Neutrophil (primary cell): Measurements from ENCODE around the gene PID1.

Source experiments
- H3K27ac ChIP-seq: fragments of 200-600 bp; sonication (generic); 2 replicates; pipeline ENCODE4 v1.5.1; 2016; ENCODE audit warnings: mild to moderate bottlenecking, moderate library complexity
- H3K27me3 ChIP-seq: fragments of 200-600 bp; sonication (generic); 2 replicates; pipeline ENCODE4 v1.6.0; 2016; ENCODE audit warnings: mild to moderate bottlenecking
- H3K36me3 ChIP-seq: fragments of 200-600 bp; sonication (generic); 2 replicates; pipeline ENCODE4 v1.5.1; 2017
- H3K4me1 ChIP-seq, 2 experiments: fragments of 200-600 bp in 1 of 2; sonication (generic) in 1 of 2; 1 replicate in 1 of 2; 2 replicates in 1 of 2; pipeline versions ENCODE4 v1.5.1 to v1.6.1; 2013 to 2016; ENCODE audit warnings: low read depth in 1 of 2, low read length in 1 of 2, mild to moderate bottlenecking in 1 of 2, moderate library complexity in 1 of 2; ENCODE audit not compliant: control insufficient read depth in 1 of 2, insufficient read depth in 1 of 2
- H3K4me3 ChIP-seq, 2 experiments: fragments of 200-600 bp in 1 of 2; sonication (generic) in 1 of 2; 1 replicate in 1 of 2; 2 replicates in 1 of 2; pipeline ENCODE4 v1.5.1; 2013 to 2016; ENCODE audit warnings: low read depth in 1 of 2, low read length in 1 of 2, mild to moderate bottlenecking in 1 of 2, moderate library complexity in 1 of 2
- H3K9me3 ChIP-seq: fragments of 200-600 bp; sonication (generic); 2 replicates; pipeline ENCODE4 v1.5.1; 2016
- TF ChIP-seq, protein P1 (sequence below): fragments of 200-600 bp; sonication (generic); IDR thresholded peaks from 2 replicates; pipeline ENCODE4 v1.5.1; 2016; ENCODE audit warnings: antibody characterized with exemption

The PID1 gene

GRCh38 chr2:228987441-228988155, 283.5 kb downstream of the PID1 start:
- H3K36me3 ChIP-seq: no peaks in the 10 kb centered on the region
- H3K4me3 ChIP-seq: no peak overlapping the region
- peaks cover 11% of the 10 kb centered on the region for H3K9me3 ChIP-seq
- no peaks in the 10 kb centered on the region for H3K27me3 ChIP-seq
- no peaks in the 10 kb centered on the region for H3K4me1 ChIP-seq
- H3K27ac ChIP-seq: no peak overlapping the region
- TF ChIP-seq, protein P1, sequence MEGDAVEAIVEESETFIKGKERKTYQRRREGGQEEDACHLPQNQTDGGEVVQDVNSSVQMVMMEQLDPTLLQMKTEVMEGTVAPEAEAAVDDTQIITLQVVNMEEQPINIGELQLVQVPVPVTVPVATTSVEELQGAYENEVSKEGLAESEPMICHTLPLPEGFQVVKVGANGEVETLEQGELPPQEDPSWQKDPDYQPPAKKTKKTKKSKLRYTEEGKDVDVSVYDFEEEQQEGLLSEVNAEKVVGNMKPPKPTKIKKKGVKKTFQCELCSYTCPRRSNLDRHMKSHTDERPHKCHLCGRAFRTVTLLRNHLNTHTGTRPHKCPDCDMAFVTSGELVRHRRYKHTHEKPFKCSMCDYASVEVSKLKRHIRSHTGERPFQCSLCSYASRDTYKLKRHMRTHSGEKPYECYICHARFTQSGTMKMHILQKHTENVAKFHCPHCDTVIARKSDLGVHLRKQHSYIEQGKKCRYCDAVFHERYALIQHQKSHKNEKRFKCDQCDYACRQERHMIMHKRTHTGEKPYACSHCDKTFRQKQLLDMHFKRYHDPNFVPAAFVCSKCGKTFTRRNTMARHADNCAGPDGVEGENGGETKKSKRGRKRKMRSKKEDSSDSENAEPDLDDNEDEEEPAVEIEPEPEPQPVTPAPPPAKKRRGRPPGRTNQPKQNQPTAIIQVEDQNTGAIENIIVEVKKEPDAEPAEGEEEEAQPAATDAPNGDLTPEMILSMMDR: no peak

- Histone ChIP-seq H3K4me1 (no peaks in the 10 kb centered on the region), H3K27ac (no peak overlapping the region), H3K4me3 (no peak overlapping the region), H3K36me3 (no peaks in the 10 kb centered on the region), H3K27me3 (no peaks in the 10 kb centered on the region), H3K9me3 (peaks cover 6% of the 10 kb centered on the region)
- TF ChIP-seq, protein P1: no peak
Measured at GRCh38 chr2:228986961-228987360, 284.1 kb downstream of the PID1 start.

GRCh38 chr2:228983700-228984099, 287.4 kb downstream of the PID1 start:
- Histone ChIP-seq H3K4me1 (no peaks in the 10 kb centered on the region), H3K27ac (no peak overlapping the region), H3K27me3 (no peaks in the 10 kb centered on the region), H3K4me3 (no peak overlapping the region), H3K36me3 (no peaks in the 10 kb centered on the region), H3K9me3 (peaks cover 7% of the 10 kb centered on the region)
- TF ChIP-seq, protein P1: no peak

- Histone ChIP-seq H3K36me3 (no peaks in the 10 kb centered on the region), H3K9me3 (no peaks in the 10 kb centered on the region), H3K4me1 (no peaks in the 10 kb centered on the region), H3K4me3 (no peak overlapping the region), H3K27ac (no peak overlapping the region), H3K27me3 (no peaks in the 10 kb centered on the region)
- TF ChIP-seq, protein P1: no peak
Measured at GRCh38 chr2:228974169-228974568, 296.9 kb downstream of the PID1 start.
